C4-2B (cell line): ENCODE results near the gene CCDC6.

ENCODE experiments used
- CTCF ChIP-seq: fragments of 450-650 bp; conservative IDR thresholded peaks from 2 replicates; pipeline ENCODE4 v1.5.1; 2017; ENCODE audit warnings: mild to moderate bottlenecking
- ZFX ChIP-seq: fragments of 450-650 bp; IDR thresholded peaks from 2 replicates; pipeline ENCODE4 v1.6.1; 2017

GRCh38 chr10:59773088-59773487, 133.3 kb downstream of the CCDC6 start:
- no peak for TF ChIP-seq CTCF
- TF ChIP-seq ZFX = no peak
